Sigmoid colon (tissue), 7 donors: ENCODE results near the gene ATP2B2. TPM values are rescaled to one million over a fixed set of nuclear protein-coding genes. Genes with fewer than 3 reads are reported as not detected.

Experiments
- DNase-seq: peaks from one replicate; pipeline ENCODE4 v3.0.0-alpha.2; 2019
- H3K27ac ChIP-seq, 4 donors: fragments of 200-600 bp; sonication (generic); one replicate each; pipeline ENCODE4 v1.5.1; 2016 to 2019; ENCODE audit warnings: mild to moderate bottlenecking in 1 of 4
- H3K27me3 ChIP-seq, 3 donors: fragments of 200-600 bp; sonication (generic); one replicate each; pipeline ENCODE4 v1.5.1; 2019; ENCODE audit warnings: mild to moderate bottlenecking in 1 of 3
- H3K36me3 ChIP-seq, 4 donors: fragments of 200-600 bp; sonication (generic); one replicate each; pipeline ENCODE4 v1.5.1; 2016 to 2019
- H3K4me1 ChIP-seq, 4 donors: fragments of 200-600 bp; sonication (generic); one replicate each; pipeline ENCODE4 v1.5.1; 2017 to 2019
- H3K4me3 ChIP-seq, 4 donors: fragments of 200-600 bp; sonication (generic); one replicate each; pipeline ENCODE4 v1.5.1; 2017 to 2019; ENCODE audit warnings: mild to moderate bottlenecking in 2 of 4, moderate library complexity in 1 of 4
- H3K9me3 ChIP-seq, 4 donors: fragments of 200-600 bp in 3 of 4; sonication (generic) in 3 of 4; one replicate each; pipeline versions ENCODE4 v1.5.1 to v1.6.1; 2013 to 2019
- EP300 ChIP-seq, 4 donors: sonication (generic); formaldehyde crosslinking; IDR thresholded peaks; one replicate each; pipeline ENCODE4 v1.6.1; 2017; ENCODE audit warnings: antibody characterized with exemption in 4 of 4
- POLR2A ChIP-seq, 2 donors: fragments of 450-650 bp; IDR thresholded peaks; one replicate each; pipeline ENCODE4 v1.6.1; 2016; ENCODE audit warnings: antibody characterized with exemption in 2 of 2, mild to moderate bottlenecking in 2 of 2, moderate library complexity in 2 of 2
- POLR2AphosphoS5 ChIP-seq, 4 donors: sonication (generic); formaldehyde crosslinking; IDR thresholded peaks; one replicate each; pipeline ENCODE4 v1.6.1; 2017; ENCODE audit warnings: antibody characterized with exemption in 4 of 4
- WGBS, 2 donors: extraction: QIAGEN DNeasy Blood & Tissue Kit; methylation state at CpG; one replicate each; pipeline ENCODE4 v1.1.7; 2013; 5-methylcytosine and 5-hydroxymethylcytosine counted together
- intact Hi-C: fragments of 100-400 bp; cut with DNase I; formaldehyde crosslinking; loops from one replicate; pipeline ENCODE4 v1.15.1; 2023
- polyA plus RNA-seq, 3 donors: library from polyadenylated mRNA; stranded (reverse); fragments of 200-250 nt; gene quantifications; one replicate each; pipeline ENCODE4 v1.2.3, GENCODE V29; 2013
- total RNA-seq, 4 donors: library from RNA; depleted of rRNA; stranded (reverse); fragments of >200 nt; gene quantifications; one replicate each; pipeline ENCODE4 v1.1.0, GENCODE V29; 2016
- TF ChIP-seq, protein P1 (sequence below), 4 experiments: fragments of 450-650 bp in 3 of 4; fragments of 200-600 bp in 1 of 4; IDR thresholded peaks; one replicate each; pipeline ENCODE4 v1.5.1; 2016 to 2019; ENCODE audit warnings: antibody characterized with exemption in 4 of 4, mild to moderate bottlenecking in 3 of 4, moderate library complexity in 2 of 4
- donor health status: healthy with polysubstance abuse.
- donor health status: Bipolar disorder and iron deficiency.
- donor health status: healthy.

Gene ATP2B2
- total and polyA plus RNA-seq, 7 donors = under 0.01 to 0.83 (median 0.23) TPM; not detected in 3

DNA sequence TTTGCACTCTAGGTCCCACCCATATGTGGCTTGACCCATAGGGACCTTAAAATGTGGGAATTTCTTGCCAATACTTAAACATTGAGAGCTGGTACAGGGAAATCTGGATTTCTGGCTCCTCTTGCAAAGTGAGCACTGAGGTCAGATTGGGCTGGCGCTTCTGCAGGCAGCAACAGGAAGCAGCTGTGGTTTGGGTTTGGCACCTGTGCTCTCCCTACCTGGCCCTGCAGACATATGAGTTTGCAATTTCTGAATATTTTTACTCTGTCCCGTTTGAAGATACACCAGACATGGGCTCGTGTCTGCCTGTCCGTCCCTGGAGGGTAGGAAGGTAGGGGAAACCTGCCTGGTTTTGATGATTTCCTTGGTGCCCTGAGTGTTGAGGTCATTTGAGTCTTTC lies 109.7 kb downstream of the ATP2B2 start:
- Histone ChIP-seq H3K36me3 (no peaks in the 10 kb centered on the region), H3K27me3 (no peaks in the 10 kb centered on the region), H3K4me1 (no peaks in the 10 kb centered on the region), H3K4me3 (no peak overlapping the region), H3K27ac (no peak overlapping the region), H3K9me3 (no peaks in the 10 kb centered on the region)
- intact Hi-C loops = no loop called here
- no peak for DNase-seq
- WGBS, 2 donors = 45 to 72% methylated on average over 4 of the region's 4 CpGs
- TF ChIP-seq EP300 (IDR thresholded peaks at IDR 0.05) (no peak), POLR2AphosphoS5 (IDR thresholded peaks at IDR 0.05) (no peak), POLR2A (IDR thresholded peaks at IDR 0.05) (no peak)
- TF ChIP-seq, protein P1, sequence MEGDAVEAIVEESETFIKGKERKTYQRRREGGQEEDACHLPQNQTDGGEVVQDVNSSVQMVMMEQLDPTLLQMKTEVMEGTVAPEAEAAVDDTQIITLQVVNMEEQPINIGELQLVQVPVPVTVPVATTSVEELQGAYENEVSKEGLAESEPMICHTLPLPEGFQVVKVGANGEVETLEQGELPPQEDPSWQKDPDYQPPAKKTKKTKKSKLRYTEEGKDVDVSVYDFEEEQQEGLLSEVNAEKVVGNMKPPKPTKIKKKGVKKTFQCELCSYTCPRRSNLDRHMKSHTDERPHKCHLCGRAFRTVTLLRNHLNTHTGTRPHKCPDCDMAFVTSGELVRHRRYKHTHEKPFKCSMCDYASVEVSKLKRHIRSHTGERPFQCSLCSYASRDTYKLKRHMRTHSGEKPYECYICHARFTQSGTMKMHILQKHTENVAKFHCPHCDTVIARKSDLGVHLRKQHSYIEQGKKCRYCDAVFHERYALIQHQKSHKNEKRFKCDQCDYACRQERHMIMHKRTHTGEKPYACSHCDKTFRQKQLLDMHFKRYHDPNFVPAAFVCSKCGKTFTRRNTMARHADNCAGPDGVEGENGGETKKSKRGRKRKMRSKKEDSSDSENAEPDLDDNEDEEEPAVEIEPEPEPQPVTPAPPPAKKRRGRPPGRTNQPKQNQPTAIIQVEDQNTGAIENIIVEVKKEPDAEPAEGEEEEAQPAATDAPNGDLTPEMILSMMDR (IDR thresholded peaks at IDR 0.05) = no peak

DNA sequence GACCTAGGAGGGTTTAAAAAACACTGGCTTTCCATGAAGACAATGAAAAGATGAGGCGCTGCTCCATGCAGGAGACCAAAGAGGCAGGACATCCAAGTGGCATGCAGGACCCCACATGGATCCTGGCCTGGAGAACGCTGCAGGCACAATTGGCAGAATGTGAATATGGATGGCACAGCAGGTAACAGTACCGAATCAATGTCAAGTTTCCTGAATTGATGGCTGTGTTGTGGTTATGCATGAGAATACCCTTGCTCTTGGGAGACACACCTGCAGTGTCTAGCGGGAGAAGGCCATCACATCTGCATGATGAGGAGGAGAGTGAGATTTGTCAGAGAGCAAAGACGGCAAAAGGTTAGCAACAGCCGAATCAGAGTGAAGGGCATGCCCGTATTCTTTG lies 110.2 kb downstream of the ATP2B2 start:
- no peak for DNase-seq
- Histone ChIP-seq H3K9me3 (no peaks in the 10 kb centered on the region), H3K27me3 (no peaks in the 10 kb centered on the region), H3K4me3 (no peak overlapping the region), H3K36me3 (no peaks in the 10 kb centered on the region), H3K4me1 (no peaks in the 10 kb centered on the region), H3K27ac (no peak overlapping the region)
- TF ChIP-seq EP300 (IDR thresholded peaks at IDR 0.05) (no peak), POLR2AphosphoS5 (IDR thresholded peaks at IDR 0.05) (no peak), POLR2A (IDR thresholded peaks at IDR 0.05) (no peak)
- TF ChIP-seq, protein P1 (IDR thresholded peaks at IDR 0.05) = no peak
- intact Hi-C loops = no loop called here
- 72 to 83% methylated on average over 7 of the region's 7 CpGs for WGBS, 2 donors

DNA sequence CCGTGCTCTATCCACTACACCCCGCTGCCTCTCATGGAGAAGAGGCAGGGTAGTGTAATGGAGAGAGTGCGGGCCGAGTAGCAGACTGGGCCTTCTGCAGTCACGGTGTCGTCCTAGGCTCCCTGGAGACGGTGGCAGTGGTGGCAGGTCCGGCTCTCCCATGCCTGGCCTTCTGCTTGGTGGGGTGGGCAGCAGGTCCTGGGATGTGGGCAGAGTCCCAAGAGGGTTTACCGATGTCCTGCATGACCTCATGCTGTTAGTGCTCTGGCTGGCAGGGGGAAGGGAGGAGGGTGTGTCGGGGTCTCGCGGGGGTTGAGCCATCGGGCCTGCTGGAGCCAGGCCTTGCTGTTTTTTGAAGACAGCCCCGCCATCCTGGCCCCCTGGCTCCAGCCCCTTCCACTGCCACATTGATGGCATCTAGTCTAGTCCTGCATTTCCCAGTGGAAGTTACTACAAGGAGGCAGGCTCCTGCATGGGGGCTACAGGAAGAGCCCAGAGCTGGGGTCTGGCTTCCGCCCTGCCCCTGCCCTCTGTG lies 110.8 kb downstream of the ATP2B2 start:
- WGBS, 2 donors = 89 to 90% methylated on average over 15 of the region's 15 CpGs
- no peak for DNase-seq
- Histone ChIP-seq H3K4me1 (no peaks in the 10 kb centered on the region), H3K4me3 (no peak overlapping the region), H3K9me3 (no peaks in the 10 kb centered on the region), H3K27me3 (no peaks in the 10 kb centered on the region), H3K36me3 (no peaks in the 10 kb centered on the region), H3K27ac (no peak overlapping the region)
- TF ChIP-seq POLR2AphosphoS5 (IDR thresholded peaks at IDR 0.05) (no peak), POLR2A (IDR thresholded peaks at IDR 0.05) (no peak)
- intact Hi-C loops = no loop called here

DNA sequence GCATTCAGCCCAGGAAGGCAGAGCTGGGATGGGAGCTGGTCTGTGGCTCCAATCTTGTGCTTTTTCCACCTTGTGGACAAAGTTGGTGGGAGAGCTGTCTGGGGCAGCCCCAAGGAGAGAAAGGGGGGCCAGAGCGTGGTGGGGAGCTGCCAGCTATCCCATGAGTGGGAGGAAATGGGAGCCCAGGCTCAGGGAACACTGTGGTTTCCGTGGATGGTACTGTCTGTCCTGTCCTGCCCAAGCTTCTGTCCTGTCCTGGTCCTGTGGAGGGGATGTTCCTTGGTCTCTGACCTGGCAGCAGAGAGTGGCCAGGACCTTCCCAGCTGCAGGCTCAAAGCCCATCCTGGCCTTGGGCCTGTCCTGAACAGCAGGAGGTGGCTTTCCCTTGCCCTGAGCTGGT lies 111.9 kb downstream of the ATP2B2 start:
- DNase-seq = no peak
- H3K27ac ChIP-seq = no peak overlapping the region
- H3K4me1 ChIP-seq = no peaks in the 10 kb centered on the region
- no peaks in the 10 kb centered on the region for H3K27me3 ChIP-seq
- no peaks in the 10 kb centered on the region for H3K36me3 ChIP-seq
- no peak overlapping the region for H3K4me3 ChIP-seq
- WGBS, 2 donors = 50 to 80% methylated on average over 2 of the region's 2 CpGs
- intact Hi-C loops = no loop called here
- TF ChIP-seq POLR2AphosphoS5 (IDR thresholded peaks at IDR 0.05) (no peak), EP300 (IDR thresholded peaks at IDR 0.05) (no peak), POLR2A (IDR thresholded peaks at IDR 0.05) (no peak)
- TF ChIP-seq, protein P1 (IDR thresholded peaks at IDR 0.05) = no peak
- H3K9me3 ChIP-seq = peaks cover 0 to 6% (median 4%) of the 10 kb centered on the region in 4 donors

DNA sequence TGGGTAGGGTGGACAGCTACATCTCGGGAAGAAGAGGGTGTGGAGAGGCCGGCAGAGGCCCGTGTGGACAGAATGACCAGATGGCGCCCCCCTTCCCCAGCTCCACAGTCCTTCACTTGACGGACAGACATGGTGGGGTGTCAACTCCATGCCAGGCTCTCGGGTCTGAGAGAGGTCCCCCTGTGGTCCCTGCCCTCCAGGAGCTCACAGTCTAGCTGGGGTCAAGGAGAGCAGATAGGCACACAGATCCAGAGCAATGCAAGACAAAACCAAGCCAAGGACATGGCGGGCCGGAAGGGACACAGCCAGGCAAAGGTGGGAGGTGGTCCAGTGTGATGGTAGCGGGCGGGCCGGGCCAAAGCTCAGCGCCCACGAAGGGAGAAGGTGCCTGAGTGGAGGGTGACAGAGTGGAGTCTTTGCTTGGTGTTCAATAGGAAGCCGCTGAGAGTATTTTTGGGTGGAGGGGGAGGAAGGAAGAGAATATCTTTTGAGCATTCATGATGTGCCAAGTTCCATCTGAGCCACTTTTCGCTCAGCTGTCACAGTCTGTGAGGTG lies 112.4 kb downstream of the ATP2B2 start:
- no peak for DNase-seq

More for the DNA sequence above, 112.4 kb downstream of the ATP2B2 start:
- H3K4me3 ChIP-seq = no peak overlapping the region
- H3K9me3 ChIP-seq = peaks cover 2 to 10% (median 8%) of the 10 kb centered on the region in 4 donors
- H3K27ac ChIP-seq = no peak overlapping the region
- intact Hi-C loops = no loop called here
- no peaks in the 10 kb centered on the region for H3K36me3 ChIP-seq
- TF ChIP-seq, protein P1 (IDR thresholded peaks at IDR 0.05) = no peak
- TF ChIP-seq EP300 (IDR thresholded peaks at IDR 0.05) (no peak), POLR2A (IDR thresholded peaks at IDR 0.05) (no peak), POLR2AphosphoS5 (IDR thresholded peaks at IDR 0.05) (no peak)
- no peaks in the 10 kb centered on the region for H3K27me3 ChIP-seq
- H3K4me1 ChIP-seq = no peaks in the 10 kb centered on the region
- WGBS, 2 donors = 86 to 90% methylated on average over 15 of the region's 15 CpGs
